MM.1S (cell line): ENCODE measurements around the gene UPP2.

Experiments
- EZH2 ChIP-seq: fragments of 300-600 bp; sonication (generic); optimal IDR thresholded peaks from 2 replicates; pipeline ENCODE3; 2017; ENCODE audit warnings: low read depth, mild to moderate bottlenecking, antibody characterized with exemption, low read length, mixed read lengths
- EZH2phosphoT487 ChIP-seq: fragments of 300-600 bp; sonication (generic); IDR thresholded peaks from 2 replicates; pipeline ENCODE4 v1.6.1; 2018; ENCODE audit warnings: antibody characterized with exemption, low read length
- TF ChIP-seq, protein P1 (sequence below): fragments of 300-600 bp; sonication (generic); IDR thresholded peaks from 2 replicates; pipeline ENCODE4 v1.5.1; 2016; ENCODE audit warnings: antibody characterized with exemption, low read length, mixed read lengths

- TF ChIP-seq EZH2, result no peak
- TF ChIP-seq, protein P1, sequence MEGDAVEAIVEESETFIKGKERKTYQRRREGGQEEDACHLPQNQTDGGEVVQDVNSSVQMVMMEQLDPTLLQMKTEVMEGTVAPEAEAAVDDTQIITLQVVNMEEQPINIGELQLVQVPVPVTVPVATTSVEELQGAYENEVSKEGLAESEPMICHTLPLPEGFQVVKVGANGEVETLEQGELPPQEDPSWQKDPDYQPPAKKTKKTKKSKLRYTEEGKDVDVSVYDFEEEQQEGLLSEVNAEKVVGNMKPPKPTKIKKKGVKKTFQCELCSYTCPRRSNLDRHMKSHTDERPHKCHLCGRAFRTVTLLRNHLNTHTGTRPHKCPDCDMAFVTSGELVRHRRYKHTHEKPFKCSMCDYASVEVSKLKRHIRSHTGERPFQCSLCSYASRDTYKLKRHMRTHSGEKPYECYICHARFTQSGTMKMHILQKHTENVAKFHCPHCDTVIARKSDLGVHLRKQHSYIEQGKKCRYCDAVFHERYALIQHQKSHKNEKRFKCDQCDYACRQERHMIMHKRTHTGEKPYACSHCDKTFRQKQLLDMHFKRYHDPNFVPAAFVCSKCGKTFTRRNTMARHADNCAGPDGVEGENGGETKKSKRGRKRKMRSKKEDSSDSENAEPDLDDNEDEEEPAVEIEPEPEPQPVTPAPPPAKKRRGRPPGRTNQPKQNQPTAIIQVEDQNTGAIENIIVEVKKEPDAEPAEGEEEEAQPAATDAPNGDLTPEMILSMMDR, result no peak
- no peak for TF ChIP-seq EZH2phosphoT487
Measured at GRCh38 chr2:158128168-158128973, 26.7 kb downstream of the UPP2 start.
